H9 (cell line): ENCODE results near the gene DCUN1D2. TPM values are rescaled to one million over a fixed set of nuclear protein-coding genes. Genes with fewer than 3 reads are reported as not detected.

ENCODE experiments used
- DNase-seq: peaks from one replicate; pipeline ENCODE4 v3.0.0-alpha.2; 2017
- H2AFZ ChIP-seq: one replicate; pipeline ENCODE4 v1.6.1; 2013; ENCODE audit warnings: mild to moderate bottlenecking, low read length, control low read depth, moderate library complexity
- H2AK5ac ChIP-seq: 2 replicates; pipeline ENCODE4 v1.6.1; 2013; ENCODE audit warnings: low read length, control low read depth, mixed read lengths; ENCODE audit not compliant: insufficient read length
- H2BK120ac ChIP-seq: one replicate; pipeline ENCODE4 v1.6.1; 2013; ENCODE audit warnings: low read depth, mild to moderate bottlenecking, low read length, control low read depth, inconsistent platforms; ENCODE audit not compliant: poor library complexity, severe bottlenecking
- H2BK12ac ChIP-seq: 2 replicates; pipeline ENCODE4 v1.6.1; 2013; ENCODE audit warnings: low read length, control low read depth, mixed read lengths, low read depth; ENCODE audit not compliant: insufficient read length
- H2BK15ac ChIP-seq: 2 replicates; pipeline ENCODE4 v1.6.1; 2013; ENCODE audit warnings: low read depth, low read length, control low read depth
- H2BK20ac ChIP-seq: one replicate; pipeline ENCODE4 v1.6.1; 2013; ENCODE audit warnings: low read depth, mild to moderate bottlenecking, low read length, control low read depth, inconsistent platforms; ENCODE audit not compliant: poor library complexity, severe bottlenecking
- H2BK5ac ChIP-seq: 2 replicates; pipeline ENCODE4 v1.6.1; 2013; ENCODE audit warnings: low read length, control low read depth, mixed read lengths; ENCODE audit not compliant: insufficient read length
- H3K14ac ChIP-seq: 2 replicates; pipeline ENCODE4 v1.6.1; 2013; ENCODE audit warnings: low read length, control low read depth; ENCODE audit not compliant: insufficient read depth
- H3K18ac ChIP-seq: 2 replicates; pipeline ENCODE4 v1.6.1; 2013; ENCODE audit warnings: low read depth, mild to moderate bottlenecking, mixed read lengths, low read length, control low read depth; ENCODE audit not compliant: insufficient read length
- H3K23ac ChIP-seq: 2 replicates; pipeline ENCODE4 v1.6.1; 2013; ENCODE audit warnings: low read length, control low read depth, mixed read lengths, low read depth; ENCODE audit not compliant: insufficient read length
- H3K23me2 ChIP-seq: 2 replicates; pipeline ENCODE4 v1.6.1; 2013; ENCODE audit warnings: low read depth, mild to moderate bottlenecking, mixed read lengths, low read length, control low read depth; ENCODE audit not compliant: insufficient read length, poor library complexity, severe bottlenecking
- H3K27ac ChIP-seq: 2 replicates; pipeline ENCODE4 v1.5.1; 2013; ENCODE audit warnings: low read length, control low read depth, mixed read lengths, low read depth; ENCODE audit not compliant: insufficient read length
- H3K27me3 ChIP-seq: 2 replicates; pipeline ENCODE4 v1.6.1; 2013; ENCODE audit warnings: low read length, control low read depth, inconsistent platforms; ENCODE audit not compliant: insufficient read depth
- H3K4ac ChIP-seq: 2 replicates; pipeline ENCODE4 v1.6.1; 2013; ENCODE audit warnings: low read depth, mild to moderate bottlenecking, control low read depth, inconsistent platforms, low read length, moderate library complexity
- H3K4me1 ChIP-seq: 2 replicates; pipeline ENCODE4 v1.6.1; 2013; ENCODE audit warnings: low read length, control low read depth, inconsistent platforms; ENCODE audit not compliant: insufficient read depth
- H3K4me2 ChIP-seq: 2 replicates; pipeline ENCODE4 v1.6.1; 2013; ENCODE audit warnings: low read length, control low read depth, mixed read lengths; ENCODE audit not compliant: insufficient read length, insufficient read depth
- H3K56ac ChIP-seq: 2 replicates; pipeline ENCODE4 v1.6.1; 2013; ENCODE audit warnings: low read depth, mild to moderate bottlenecking, mixed read lengths, low read length, control low read depth; ENCODE audit not compliant: insufficient read length
- H3K79me1 ChIP-seq: 2 replicates; pipeline ENCODE4 v1.6.1; 2013; ENCODE audit warnings: low read depth, mild to moderate bottlenecking, moderate library complexity, low read length, control low read depth, inconsistent platforms; ENCODE audit not compliant: insufficient read depth, poor library complexity, severe bottlenecking
- H3K79me2 ChIP-seq: 2 replicates; pipeline ENCODE4 v1.6.1; 2013; ENCODE audit warnings: low read length, control low read depth, inconsistent platforms; ENCODE audit not compliant: insufficient read depth
- H3K9ac ChIP-seq: 2 replicates; pipeline ENCODE4 v1.6.1; 2013; ENCODE audit warnings: low read length, control low read depth, mixed read lengths; ENCODE audit not compliant: insufficient read length; ENCODE audit errors: extremely low read depth
- H3K9me3 ChIP-seq: one replicate; pipeline ENCODE4 v1.6.1; 2013; ENCODE audit warnings: low read depth, low read length, inconsistent platforms; ENCODE audit not compliant: control insufficient read depth
- H3T11ph ChIP-seq: one replicate; pipeline ENCODE4 v1.6.1; 2013; ENCODE audit warnings: mild to moderate bottlenecking, low read length, control low read depth, inconsistent platforms
- H4K20me1 ChIP-seq: one replicate; pipeline ENCODE4 v1.6.1; 2013; ENCODE audit not compliant: control insufficient read depth, insufficient read length, insufficient read depth
- H4K5ac ChIP-seq: 2 replicates; pipeline ENCODE4 v1.6.1; 2013; ENCODE audit warnings: low read depth, mild to moderate bottlenecking, mixed read lengths, low read length, control low read depth; ENCODE audit not compliant: insufficient read length
- H4K8ac ChIP-seq: replicated peaks from 2 replicates; pipeline ENCODE4 v1.6.1; 2013; ENCODE audit warnings: low read length, control low read depth, mixed read lengths, low read depth; ENCODE audit not compliant: insufficient read length
- H4K91ac ChIP-seq: 2 replicates; pipeline ENCODE4 v1.6.1; 2013; ENCODE audit warnings: low read depth, mild to moderate bottlenecking, moderate library complexity, mixed read lengths, low read length, control low read depth; ENCODE audit not compliant: insufficient read length
- H3K27ac Mint-ChIP-seq, 3 experiments: 2 replicates in 2 of 3; 3 replicates in 1 of 3; pipeline ENCODE4 v1.8.0; 2020 to 2021; ENCODE audit warnings: mixed read lengths in 3 of 3, mild to moderate bottlenecking in 1 of 3, moderate library complexity in 1 of 3
- H3K27me3 Mint-ChIP-seq: 2 replicates; pipeline ENCODE4 v1.8.0; 2021; ENCODE audit warnings: low read depth, mild to moderate bottlenecking, moderate library complexity, mixed read lengths
- H3K36me3 Mint-ChIP-seq, 3 experiments: 2 replicates in 2 of 3; 3 replicates in 1 of 3; pipeline ENCODE4 v1.8.0; 2020 to 2021; ENCODE audit warnings: low read depth in 3 of 3, mixed read lengths in 3 of 3; ENCODE audit not compliant: insufficient read depth in 1 of 3
- H3K4me1 Mint-ChIP-seq, 2 experiments: 2 replicates each; pipeline ENCODE4 v1.8.0; 2020; ENCODE audit warnings: mixed read lengths in 2 of 2
- H3K4me3 Mint-ChIP-seq, 2 experiments: 2 replicates in 1 of 2; 3 replicates in 1 of 2; pipeline ENCODE4 v1.8.0; 2020 to 2021; ENCODE audit warnings: mild to moderate bottlenecking in 2 of 2, mixed read lengths in 2 of 2, moderate library complexity in 1 of 2
- H3K9me3 Mint-ChIP-seq, 2 experiments: 2 replicates in 1 of 2; 3 replicates in 1 of 2; pipeline ENCODE4 v1.8.0; 2020; ENCODE audit warnings: mild to moderate bottlenecking in 2 of 2, mixed read lengths in 2 of 2, moderate library complexity in 1 of 2
- CTCF ChIP-seq: fragments of 200-600 bp; sonication (generic); conservative IDR thresholded peaks from 3 replicates; pipeline ENCODE4 v1.8.0; 2021; ENCODE audit warnings: antibody characterized with exemption, mild to moderate bottlenecking
- WGBS: extraction: QIAGEN DNeasy Blood & Tissue Kit; methylation state at CpG from one replicate; pipeline ENCODE4 v1.1.7; 2013; ENCODE audit warnings: missing lambda C conversion rate, low lambda C conversion rate, mixed read lengths; ENCODE audit not compliant: insufficient read length; ENCODE audit errors: extremely low coverage; 5-methylcytosine and 5-hydroxymethylcytosine counted together
- total RNA-seq: library from RNA; stranded (reverse); gene quantifications from 2 replicates; pipeline ENCODE4 v1.2.1, GENCODE V29; 2021

Gene DCUN1D2
- total RNA-seq, 1 experiment from 2014 or later: 36.8 TPM

DNA sequence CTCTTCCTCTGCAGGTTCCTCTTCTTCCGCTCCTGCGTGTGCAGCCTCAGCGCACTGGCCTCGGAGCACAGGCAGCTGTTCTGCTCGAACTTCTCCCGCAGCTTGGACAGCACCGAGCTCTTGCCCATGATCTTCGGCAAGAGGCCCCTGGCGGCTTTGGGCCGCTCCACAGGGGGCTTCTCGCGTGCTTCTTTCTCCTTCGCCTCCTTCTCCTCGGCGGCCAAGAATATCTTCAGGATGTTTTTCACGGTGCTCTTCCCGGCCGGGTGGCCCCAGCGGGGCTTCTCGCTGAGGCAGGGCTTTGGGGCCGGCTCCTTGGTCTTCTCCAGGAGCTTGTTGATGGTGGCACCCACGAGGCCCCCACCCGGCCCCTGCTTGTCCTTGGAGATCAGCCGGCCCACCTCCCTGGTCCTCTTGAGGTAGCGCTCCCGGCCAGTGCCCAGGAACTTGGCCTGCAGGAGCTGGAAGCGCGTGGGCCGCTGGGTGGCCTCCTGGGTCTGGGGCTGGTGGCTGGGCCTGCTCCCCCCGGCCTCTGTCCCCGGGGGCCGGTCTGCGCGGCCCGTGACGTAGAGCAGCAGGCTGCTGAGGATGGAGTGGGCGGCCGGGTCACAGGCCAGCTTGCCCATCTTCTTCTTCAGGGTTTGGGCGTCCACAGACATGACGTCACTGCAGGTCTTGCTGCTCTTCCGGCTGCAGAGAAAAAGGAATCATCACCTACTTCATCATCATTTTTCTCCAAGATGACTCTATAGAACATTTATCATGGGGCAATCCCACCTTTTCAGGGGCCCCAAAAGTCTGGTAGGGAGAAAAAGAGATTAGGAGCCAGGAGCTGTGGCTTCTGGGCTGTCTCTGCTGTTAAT lies 82.7 kb downstream of the DCUN1D2 start:
- H3K27ac Mint-ChIP-seq: peak overlapping the region in 1 of 3 experiments; percentile 53; a peak in 3 of 7 replicates
- no peaks in the 10 kb centered on the region for H3K23me2 ChIP-seq
- H2AFZ ChIP-seq: no peak overlapping the region
- H2BK20ac ChIP-seq: no peak overlapping the region
- no peak overlapping the region for H4K5ac ChIP-seq
- H3K79me2 ChIP-seq: no peaks in the 10 kb centered on the region
- H3K79me1 ChIP-seq: no peaks in the 10 kb centered on the region
- no peak overlapping the region for H4K8ac ChIP-seq
- no peaks in the 10 kb centered on the region; a peak in 2 of 7 replicates for H3K36me3 Mint-ChIP-seq
- no peak overlapping the region for H3K9ac ChIP-seq
- no peak overlapping the region for H2BK15ac ChIP-seq
- H3K27ac ChIP-seq: no peak overlapping the region
- H3K9me3 Mint-ChIP-seq: no peaks in the 10 kb centered on the region
- H3K9me3 ChIP-seq: no peaks in the 10 kb centered on the region
- H3K4me3 Mint-ChIP-seq: no peak overlapping the region
- H3T11ph ChIP-seq: no peak overlapping the region
- H3K18ac ChIP-seq: no peak overlapping the region
- no peaks in the 10 kb centered on the region for H3K27me3 ChIP-seq
- no peaks in the 10 kb centered on the region for H3K4me1 Mint-ChIP-seq
- no peak overlapping the region for H2BK120ac ChIP-seq
- no peak overlapping the region for H3K56ac ChIP-seq
- no peak overlapping the region for H2AK5ac ChIP-seq
- no peaks in the 10 kb centered on the region for H3K4me1 ChIP-seq
- H3K4ac ChIP-seq: no peak overlapping the region
- no peak for TF ChIP-seq CTCF
- H4K91ac ChIP-seq: no peak overlapping the region
- DNase-seq: no peak
- H3K4me2 ChIP-seq: no peak overlapping the region
- no CpG with 5 or more reads among the region's 41 CpGs for WGBS
- no peak overlapping the region for H3K14ac ChIP-seq
- H2BK5ac ChIP-seq: no peak overlapping the region
- H2BK12ac ChIP-seq: no peak overlapping the region
- H4K20me1 ChIP-seq: no peaks in the 10 kb centered on the region
- H3K23ac ChIP-seq: no peak overlapping the region
- H3K27me3 Mint-ChIP-seq: peaks cover 4% of the 10 kb centered on the region
